B cell (primary cell): ENCODE data around the gene MAG. TPM values are rescaled to one million over a fixed set of nuclear protein-coding genes. Genes with fewer than 3 reads are reported as not detected.

Source experiments
- ATAC-seq: fragments of 200-7000 bp; cut with Tn5 transposase; one replicate; pipeline ENCODE4 v1.10.0; 2021; ENCODE audit warnings: low read depth, mild to moderate bottlenecking, moderate number of reproducible peaks, moderate library complexity
- CTCF ChIA-PET: fragments of 350-600 bp; sonication (Branson Sonifier 250); formaldehyde crosslinking; loops from one replicate; lab custom pipeline; 2021; ENCODE audit warnings: antibody characterized with exemption, inconsistent platforms; lab: Charles Lee
- POLR2A ChIA-PET: fragments of 350-600 bp; sonication (Branson Sonifier 250); formaldehyde crosslinking; loops from one replicate; lab custom pipeline; 2021; ENCODE audit warnings: antibody characterized with exemption; lab: Charles Lee
- DNase-seq: peaks from one replicate; pipeline ENCODE4 v3.0.0; 2013
- H2AFZ ChIP-seq: 2 replicates; pipeline ENCODE4 v1.6.1; 2012; ENCODE audit warnings: mild to moderate bottlenecking, low read depth, low read length; ENCODE audit not compliant: insufficient read depth, poor library complexity, severe bottlenecking
- H3K27ac ChIP-seq, 2 donors: 1 replicate in 1 of 2; 2 replicates in 1 of 2; pipeline ENCODE4 v1.5.1; 2012 to 2013; ENCODE audit warnings: low read length in 2 of 2, mild to moderate bottlenecking in 2 of 2, moderate library complexity in 1 of 2
- H3K27me3 ChIP-seq, 4 experiments: fragments of 200-600 bp in 1 of 4; sonication (generic) in 1 of 4; replicated peaks in 1 of 4; 1 replicate in 2 of 4; 2 replicates in 2 of 4; pipeline versions ENCODE4 v1.6.1 to v1.7.0; 2013 to 2016; ENCODE audit warnings: low read length in 3 of 4, mild to moderate bottlenecking in 2 of 4, mixed read lengths in 1 of 4, moderate library complexity in 1 of 4; ENCODE audit not compliant: insufficient read depth in 4 of 4, control insufficient read depth in 3 of 4; ENCODE audit errors: control extremely low read depth in 1 of 4
- H3K36me3 ChIP-seq, 2 experiments: replicated peaks in 1 of 2; 1 replicate in 1 of 2; 2 replicates in 1 of 2; pipeline versions ENCODE4 v1.6.1 to v1.7.1; 2013; ENCODE audit warnings: low read length in 1 of 2; ENCODE audit not compliant: insufficient read depth in 2 of 2, control insufficient read depth in 1 of 2; ENCODE audit errors: control extremely low read depth in 1 of 2, extremely low read depth in 1 of 2
- H3K4me1 ChIP-seq, 2 donors: fragments of 200-600 bp in 1 of 2; sonication (generic) in 1 of 2; 1 replicate in 1 of 2; 2 replicates in 1 of 2; pipeline versions ENCODE4 v1.5.1 to v1.6.1; 2013 to 2017; ENCODE audit warnings: low read length in 2 of 2; ENCODE audit not compliant: control insufficient read depth in 2 of 2, insufficient read depth in 2 of 2
- H3K4me2 ChIP-seq: replicated peaks from 2 replicates; pipeline ENCODE3; 2012; ENCODE audit warnings: mild to moderate bottlenecking, low read depth, low read length; ENCODE audit not compliant: poor library complexity, severe bottlenecking
- H3K4me3 ChIP-seq, 5 experiments: fragments of 200-600 bp in 1 of 5; sonication (generic) in 1 of 5; 1 replicate in 3 of 5; 2 replicates in 2 of 5; pipeline versions ENCODE4 v1.5.1 to v1.7.0; 2011 to 2016; ENCODE audit warnings: low read length in 4 of 5, mild to moderate bottlenecking in 4 of 5, low read depth in 2 of 5, control low read depth in 1 of 5, moderate library complexity in 1 of 5; ENCODE audit not compliant: insufficient read depth in 1 of 5; ENCODE audit errors: control extremely low read depth in 1 of 5, extremely low read depth in 1 of 5
- H3K79me2 ChIP-seq: fragments of 200-600 bp; sonication (generic); one replicate; pipeline ENCODE4 v1.6.0; 2016; ENCODE audit warnings: low read length; ENCODE audit not compliant: control insufficient read depth, insufficient read depth
- H3K9ac ChIP-seq: fragments of 200-600 bp; sonication (generic); 2 replicates; pipeline ENCODE4 v1.6.1; 2017; ENCODE audit warnings: mild to moderate bottlenecking, low read length, moderate library complexity
- H3K9me3 ChIP-seq, 3 donors: one replicate each; pipeline versions ENCODE4 v1.6.1 to v1.7.1; 2013; ENCODE audit warnings: low read length in 2 of 3; ENCODE audit not compliant: control insufficient read depth in 2 of 3, insufficient read depth in 1 of 3; ENCODE audit errors: control extremely low read depth in 1 of 3
- H4K20me1 ChIP-seq: 2 replicates; pipeline ENCODE4 v1.6.0; 2012; ENCODE audit warnings: mild to moderate bottlenecking, low read length; ENCODE audit not compliant: insufficient read depth, control insufficient read depth, poor library complexity, severe bottlenecking
- H3K27ac Mint-ChIP-seq: one replicate; pipeline ENCODE4 v1.8.0; 2021; ENCODE audit warnings: mixed read lengths
- H3K27me3 Mint-ChIP-seq: one replicate; pipeline ENCODE4 v1.8.0; 2021; ENCODE audit warnings: mixed read lengths
- H3K4me1 Mint-ChIP-seq: one replicate; pipeline ENCODE4 v1.8.0; 2021; ENCODE audit warnings: mixed read lengths
- H3K4me3 Mint-ChIP-seq: one replicate; pipeline ENCODE4 v1.8.0; 2021; ENCODE audit warnings: mixed read lengths
- H3K9me3 Mint-ChIP-seq: one replicate; pipeline ENCODE4 v1.8.0; 2022; ENCODE audit warnings: mixed read lengths; ENCODE audit not compliant: insufficient read depth
- EZH2 ChIP-seq: IDR thresholded peaks from 2 replicates; pipeline ENCODE4 v1.6.1; 2012; ENCODE audit warnings: borderline replicate concordance, low read depth, mild to moderate bottlenecking, moderate library complexity, low read length; ENCODE audit not compliant: insufficient read depth, poor library complexity, severe bottlenecking
- WGBS: methylation state at CpG from one replicate; pipeline ENCODE4 v1.1.5; 2013; ENCODE audit warnings: missing lambda C conversion rate; ENCODE audit not compliant: insufficient coverage; 5-methylcytosine and 5-hydroxymethylcytosine counted together
- intact Hi-C: fragments of 100-400 bp; cut with micrococcal nuclease; formaldehyde crosslinking; loops from one replicate; pipeline ENCODE4 v1.10.0; 2022
- polyA plus RNA-seq: library from polyadenylated mRNA; depleted of rRNA; stranded (reverse); fragments of >200 nt; gene quantifications from 2 replicates; pipeline ENCODE4 v1.2.3, GENCODE V29; 2012
- total RNA-seq, 2 donors: library from RNA; stranded (reverse); fragments of 120-200 nt in 1 of 2; gene quantifications; 1 replicate in 1 of 2; 2 replicates in 1 of 2; pipeline versions ENCODE4 v1.2.3 to v1.2.4, GENCODE V29; 2013 to 2022
- TF ChIP-seq, protein P1 (sequence below): fragments of 200-600 bp; IDR thresholded peaks from one replicate; pipeline ENCODE4 v1.8.0; 2022; ENCODE audit warnings: antibody characterized with exemption, mild to moderate bottlenecking

The MAG gene
- total and polyA plus RNA-seq, 2 donors (not counting 1 experiment from before 2014, with no cell fraction given): 0.12 to 0.58 TPM

DNA sequence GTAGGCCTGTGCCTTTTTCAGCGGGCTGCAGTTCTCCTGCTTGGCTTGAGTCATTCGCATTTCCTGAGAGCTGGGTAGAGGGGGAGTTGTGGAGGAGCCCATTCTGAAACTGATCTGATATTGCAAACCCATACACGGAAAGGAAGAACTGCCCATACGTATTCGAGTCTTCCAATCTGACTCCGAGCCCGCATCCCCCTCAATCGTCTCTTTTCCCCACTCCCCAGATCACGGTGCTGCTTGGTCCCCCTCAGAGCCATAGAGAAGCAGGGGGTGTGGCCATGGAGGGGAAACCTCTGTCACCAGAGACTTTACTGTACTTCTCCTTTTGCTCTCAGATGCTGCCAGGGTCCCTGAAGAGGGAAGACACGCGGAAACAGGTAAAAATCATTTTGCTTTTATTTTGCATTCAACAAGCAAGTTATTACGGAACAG is 36.9 kb downstream of the MAG start, which contains the start of gene CD22:
CD22 (plus strand) TSS at position 337 of the 435 bp plus-strand sequence. CDS start 2,854 bp downstream, outside the sequence.
- ChIA-PET POLR2A (interaction anchor here (0.6 to 7.6 kb wide), 7 partner anchors 12 to 154 kb away, joined by 3 to 106 read pairs (median 5); partner anchors contain the start of gene FFAR1), CTCF (interaction anchor here (1.4 to 1.6 kb wide), 2 partner anchors 9 to 144 kb away, joined by 4 to 6 read pairs; no protein-coding TSS in a partner anchor)
- intact Hi-C loops: loop anchor here (1.0 to 10.0 kb wide), 2 partner anchors 9 to 184 kb away; partner anchors contain the start of gene FXYD7
- Histone ChIP-seq H3K27me3 (no peaks in the 10 kb centered on the region), H3K36me3 (peaks cover 0 to 35% of the 10 kb centered on the region in 2 experiments), H3K79me2 (peaks cover 87% of the 10 kb centered on the region), H3K9ac (peak within 1 kb of the TSS; percentile 86), H3K4me3 (peak within 1 kb of the TSS; percentile 83 to 100 (median 89)), H3K4me2 (peak within 1 kb of the TSS; percentile 87), H3K27ac (peak within 1 kb of the TSS; percentile 79 to 90), H3K4me1 (peaks cover 66 to 79% of the 10 kb centered on the region in 2 donors), H4K20me1 (peaks cover 40% of the 10 kb centered on the region), H2AFZ (peak within 1 kb of the TSS; percentile 35), H3K9me3 (no peaks in the 10 kb centered on the region)
- Mint-ChIP-seq H3K9me3 (no peaks in the 10 kb centered on the region), H3K27ac (peak within 1 kb of the TSS; percentile 96), H3K4me1 (peaks cover 73% of the 10 kb centered on the region), H3K27me3 (no peaks in the 10 kb centered on the region), H3K4me3 (peak within 1 kb of the TSS; percentile 93)
- ATAC-seq (peak; percentile 63), DNase-seq (peak; percentile 90)
- WGBS: 2% methylated on average over 8 of the region's 12 CpGs
- TF ChIP-seq, protein P1, sequence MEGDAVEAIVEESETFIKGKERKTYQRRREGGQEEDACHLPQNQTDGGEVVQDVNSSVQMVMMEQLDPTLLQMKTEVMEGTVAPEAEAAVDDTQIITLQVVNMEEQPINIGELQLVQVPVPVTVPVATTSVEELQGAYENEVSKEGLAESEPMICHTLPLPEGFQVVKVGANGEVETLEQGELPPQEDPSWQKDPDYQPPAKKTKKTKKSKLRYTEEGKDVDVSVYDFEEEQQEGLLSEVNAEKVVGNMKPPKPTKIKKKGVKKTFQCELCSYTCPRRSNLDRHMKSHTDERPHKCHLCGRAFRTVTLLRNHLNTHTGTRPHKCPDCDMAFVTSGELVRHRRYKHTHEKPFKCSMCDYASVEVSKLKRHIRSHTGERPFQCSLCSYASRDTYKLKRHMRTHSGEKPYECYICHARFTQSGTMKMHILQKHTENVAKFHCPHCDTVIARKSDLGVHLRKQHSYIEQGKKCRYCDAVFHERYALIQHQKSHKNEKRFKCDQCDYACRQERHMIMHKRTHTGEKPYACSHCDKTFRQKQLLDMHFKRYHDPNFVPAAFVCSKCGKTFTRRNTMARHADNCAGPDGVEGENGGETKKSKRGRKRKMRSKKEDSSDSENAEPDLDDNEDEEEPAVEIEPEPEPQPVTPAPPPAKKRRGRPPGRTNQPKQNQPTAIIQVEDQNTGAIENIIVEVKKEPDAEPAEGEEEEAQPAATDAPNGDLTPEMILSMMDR: no peak
- no peak for TF ChIP-seq EZH2

DNA sequence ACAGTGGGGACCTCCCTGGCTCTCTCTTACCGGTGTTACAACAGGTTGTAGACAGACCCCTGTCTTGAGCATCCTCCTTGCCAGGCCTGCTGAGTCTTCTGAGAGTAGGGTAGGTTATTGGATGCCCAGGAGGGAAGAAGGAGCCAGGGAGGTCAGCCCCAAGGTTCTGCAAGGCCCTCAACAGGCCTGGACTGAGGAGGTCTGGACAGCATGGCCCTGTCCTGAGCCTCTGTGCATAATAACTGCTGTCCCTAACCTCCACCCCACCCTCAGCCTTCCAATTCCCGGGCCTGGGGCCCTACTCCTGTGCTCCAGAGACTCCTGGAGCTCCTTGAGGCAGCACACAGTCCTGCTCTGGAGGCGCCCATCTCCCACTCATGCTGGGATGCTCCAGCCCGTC is 37.4 kb downstream of the MAG start:
- TF ChIP-seq, protein P1: no peak
- TF ChIP-seq EZH2: no peak
- Histone ChIP-seq H3K4me3 (peak overlapping the region; percentile 83 to 100 (median 89)), H3K27me3 (no peaks in the 10 kb centered on the region), H3K36me3 (peaks cover 0 to 40% of the 10 kb centered on the region in 2 experiments), H2AFZ (no peak overlapping the region), H3K4me1 (peaks cover 68 to 79% of the 10 kb centered on the region in 2 donors), H3K9me3 (no peaks in the 10 kb centered on the region), H4K20me1 (peaks cover 45% of the 10 kb centered on the region), H3K79me2 (peaks cover 92% of the 10 kb centered on the region), H3K9ac (peak overlapping the region; percentile 86), H3K27ac (peak overlapping the region; percentile 79 to 90), H3K4me2 (peak overlapping the region; percentile 87)
- Mint-ChIP-seq H3K27me3 (no peaks in the 10 kb centered on the region), H3K4me1 (peaks cover 74% of the 10 kb centered on the region), H3K4me3 (peak overlapping the region; percentile 93), H3K9me3 (no peaks in the 10 kb centered on the region), H3K27ac (peak overlapping the region; percentile 96)
- CTCF ChIA-PET: interaction anchor here (1.4 to 6.4 kb wide), 5 partner anchors 9 to 144 kb away, joined by 4 to 35 read pairs (median 6); no protein-coding TSS in a partner anchor
- WGBS: 28% methylated on average over 4 of the region's 4 CpGs
- DNase-seq (peak; percentile 36), ATAC-seq (peak; percentile 8)
- POLR2A ChIA-PET: interaction anchor here (0.6 to 7.6 kb wide), 6 partner anchors 12 to 154 kb away, joined by 3 to 106 read pairs (median 6); partner anchors contain the start of gene FFAR1
- intact Hi-C loops: loop anchor here (1.0 to 10.0 kb wide), 2 partner anchors 9 to 185 kb away; partner anchors contain the start of gene FXYD7
